Transverse colon (tissue), 3 donors: ENCODE data around the gene OR6A2.

ENCODE experiments used
- CTCF ChIP-seq, 5 experiments: fragments of 200-600 bp in 3 of 5; fragments of 450-650 bp in 2 of 5; sonication (generic) in 3 of 5; IDR thresholded peaks; 1 replicate in 2 of 5; 2 replicates in 3 of 5; pipeline ENCODE4 v1.5.1; 2016 to 2017; ENCODE audit warnings: antibody characterized with exemption in 5 of 5, inconsistent platforms in 3 of 5, mild to moderate bottlenecking in 2 of 5, moderate library complexity in 1 of 5
- POLR2A ChIP-seq: fragments of 450-650 bp; IDR thresholded peaks from one replicate; pipeline ENCODE4 v1.6.1; 2016; ENCODE audit warnings: antibody characterized with exemption, mild to moderate bottlenecking, moderate library complexity

- no peak for TF ChIP-seq POLR2A
- TF ChIP-seq CTCF (IDR thresholded peaks at IDR 0.05) = no peak
These were observed 27.3 kb downstream of the OR6A2 start, which contains the start of gene OR2AG2 for GRCh38 chr11:6771926-6772893.
